ENCODE measurements around the gene RAET1E.
A peak's percentile ranks its signal among the peaks of the same experiment; 100 is the strongest.

The RAET1E gene

DNA sequence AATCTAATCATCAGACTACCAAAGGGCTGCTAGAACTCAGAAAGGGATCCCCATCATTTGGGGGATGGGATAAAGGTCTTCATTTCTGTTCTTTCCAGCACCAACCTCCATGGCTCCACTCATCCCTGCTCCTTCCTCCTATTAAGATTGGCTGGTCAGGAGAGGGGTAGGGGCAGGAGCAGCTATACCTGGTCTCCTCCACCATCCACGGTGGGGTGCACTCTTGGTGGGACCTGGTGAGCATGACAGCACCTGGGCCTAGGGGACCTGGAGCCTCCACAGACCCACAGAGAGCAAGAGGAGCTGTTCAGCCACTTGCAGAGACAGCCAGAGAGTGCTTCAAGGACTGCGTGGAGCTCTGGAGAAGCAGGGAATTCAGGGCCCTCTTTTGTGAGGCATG lies 37.8 kb upstream of the RAET1E start:
- no peak for DNase-seq (ENCODE audit: extremely low spot score)
- no peak for TF ChIP-seq SUZ12 (IDR thresholded peaks at IDR 0.05)
- no peak for TF ChIP-seq ARNT (IDR thresholded peaks at IDR 0.05)
- no peak for TF ChIP-seq FOXK2 (IDR thresholded peaks at IDR 0.05)
- TF ChIP-seq, protein P1, sequence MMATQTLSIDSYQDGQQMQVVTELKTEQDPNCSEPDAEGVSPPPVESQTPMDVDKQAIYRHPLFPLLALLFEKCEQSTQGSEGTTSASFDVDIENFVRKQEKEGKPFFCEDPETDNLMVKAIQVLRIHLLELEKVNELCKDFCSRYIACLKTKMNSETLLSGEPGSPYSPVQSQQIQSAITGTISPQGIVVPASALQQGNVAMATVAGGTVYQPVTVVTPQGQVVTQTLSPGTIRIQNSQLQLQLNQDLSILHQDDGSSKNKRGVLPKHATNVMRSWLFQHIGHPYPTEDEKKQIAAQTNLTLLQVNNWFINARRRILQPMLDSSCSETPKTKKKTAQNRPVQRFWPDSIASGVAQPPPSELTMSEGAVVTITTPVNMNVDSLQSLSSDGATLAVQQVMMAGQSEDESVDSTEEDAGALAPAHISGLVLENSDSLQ (IDR thresholded peaks at IDR 0.05) = no peak
- TF ChIP-seq CTBP1 (IDR thresholded peaks at IDR 0.05; ENCODE audit: borderline replicate concordance) = no peak
- no peak for TF ChIP-seq HDGF (IDR thresholded peaks at IDR 0.05; ENCODE audit: borderline replicate concordance)
- no peak for TF ChIP-seq ELF4 (IDR thresholded peaks at IDR 0.05)
- no peak for TF ChIP-seq ZNF384 (IDR thresholded peaks at IDR 0.05)
- no peak for TF ChIP-seq L3MBTL2 (conservative IDR thresholded peaks at IDR 0.05)
- no peak for TF ChIP-seq TARDBP (IDR thresholded peaks at IDR 0.05)
- no peak for TF ChIP-seq NFRKB (IDR thresholded peaks at IDR 0.05)
- no peak for TF ChIP-seq FOXA1 (IDR thresholded peaks at IDR 0.05)
- TF ChIP-seq SP1 (IDR thresholded peaks at IDR 0.05) = no peak
- TF ChIP-seq LEF1 (IDR thresholded peaks at IDR 0.05; ENCODE audit: borderline replicate concordance) = no peak
- TF ChIP-seq FOXM1 (IDR thresholded peaks at IDR 0.05; ENCODE audit: borderline replicate concordance) = no peak
- ChIA-PET POLR2A (no interaction called here), CTCF (no interaction called here)

DNA sequence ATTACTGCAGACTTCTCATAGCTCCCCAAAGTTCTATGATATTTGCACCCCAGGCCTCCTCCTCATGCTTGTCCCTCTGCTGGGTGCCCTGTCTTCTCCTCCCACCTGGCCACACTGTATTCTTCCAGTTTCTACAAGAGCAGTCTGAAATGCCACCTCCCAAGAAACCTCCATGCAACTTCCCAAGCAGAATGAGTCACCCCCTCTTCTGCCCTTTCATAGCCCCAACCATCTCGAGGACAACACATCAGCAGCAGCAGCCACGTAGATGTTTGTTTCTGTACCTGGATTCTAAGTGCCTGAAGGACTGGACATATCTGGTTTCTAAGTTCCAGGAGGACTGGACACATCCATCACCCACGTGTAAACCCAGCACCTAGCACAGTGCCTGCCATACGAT lies 37.3 kb upstream of the RAET1E start:
- CTCF ChIA-PET = interaction anchor here (1.0 kb wide), 1 partner anchor 82 kb away, joined by 3 read pairs; no protein-coding TSS in a partner anchor
- no peak for TF ChIP-seq SUZ12 (IDR thresholded peaks at IDR 0.05)
- no peak for TF ChIP-seq ZNF384 (IDR thresholded peaks at IDR 0.05)
- no peak for TF ChIP-seq HDGF (IDR thresholded peaks at IDR 0.05; ENCODE audit: borderline replicate concordance)
- no peak for TF ChIP-seq L3MBTL2 (conservative IDR thresholded peaks at IDR 0.05)
- no peak for TF ChIP-seq BHLHE40 (IDR thresholded peaks at IDR 0.05; ENCODE audit: borderline replicate concordance)
- no peak for TF ChIP-seq FOXM1 (IDR thresholded peaks at IDR 0.05; ENCODE audit: borderline replicate concordance)
- no peak for TF ChIP-seq SP1 (IDR thresholded peaks at IDR 0.05)
- no peak for TF ChIP-seq TARDBP (IDR thresholded peaks at IDR 0.05)
- TF ChIP-seq ELF4 (IDR thresholded peaks at IDR 0.05) = no peak
- TF ChIP-seq FOXK2 (IDR thresholded peaks at IDR 0.05) = no peak
- no peak for TF ChIP-seq CTBP1 (IDR thresholded peaks at IDR 0.05; ENCODE audit: borderline replicate concordance)
- TF ChIP-seq LEF1 (IDR thresholded peaks at IDR 0.05; ENCODE audit: borderline replicate concordance) = no peak
- TF ChIP-seq, protein P1 (IDR thresholded peaks at IDR 0.05) = no peak
- TF ChIP-seq ARNT (IDR thresholded peaks at IDR 0.05) = no peak
- TF ChIP-seq NFRKB (IDR thresholded peaks at IDR 0.05) = no peak
- no peak for TF ChIP-seq FOXA1 (IDR thresholded peaks at IDR 0.05)
- no peak for DNase-seq (ENCODE audit: extremely low spot score)
- POLR2A ChIA-PET = interaction anchor here (0.7 kb wide), 1 partner anchor 82 kb away, joined by 3 read pairs; no protein-coding TSS in a partner anchor

DNA sequence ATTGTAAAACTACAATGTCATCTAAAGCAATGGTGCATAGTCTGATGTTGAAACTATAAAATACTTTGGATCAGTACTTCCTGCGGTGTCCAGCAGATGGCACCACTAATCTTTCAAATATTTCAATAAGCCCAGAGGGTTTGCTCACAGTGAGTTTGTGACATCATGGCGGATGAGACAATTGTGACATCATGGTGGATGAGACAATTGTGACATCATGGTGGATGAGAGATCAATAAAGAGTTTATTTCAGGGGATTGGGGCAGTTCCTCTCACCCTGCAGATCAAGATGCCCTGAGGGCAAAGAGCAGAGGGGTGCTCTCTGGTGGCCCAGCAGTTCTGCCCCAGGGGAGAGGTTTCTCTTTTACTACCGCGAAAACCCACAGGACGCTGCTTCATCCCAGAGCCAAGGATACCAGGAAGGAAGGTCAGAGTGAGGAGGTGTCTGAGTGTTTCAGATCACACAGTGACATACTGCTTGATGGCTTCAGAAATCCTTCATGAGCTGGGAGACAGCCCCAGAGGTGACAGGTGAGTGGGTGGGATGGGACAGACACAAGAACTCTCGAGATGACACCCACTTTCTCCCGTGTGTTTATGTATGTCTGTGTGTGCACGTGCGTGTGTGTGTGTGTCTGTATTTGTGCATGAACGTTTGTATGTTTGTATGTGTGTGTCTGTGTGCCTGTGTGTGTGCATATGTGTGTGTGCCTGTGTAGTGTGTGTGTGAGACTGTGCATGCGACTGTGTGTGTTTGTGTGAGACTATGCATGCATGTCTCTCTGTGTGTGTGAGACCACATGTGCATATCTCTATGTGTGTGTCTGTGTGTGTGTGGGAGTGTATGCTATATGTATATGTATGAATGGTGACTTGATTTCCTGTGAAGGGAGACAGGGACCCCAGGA lies 36.6 kb upstream of the RAET1E start:
- CTCF ChIA-PET = interaction anchor here (1.0 kb wide), 1 partner anchor 82 kb away, joined by 3 read pairs; no protein-coding TSS in a partner anchor
- peak; percentile 70 for DNase-seq (ENCODE audit: extremely low spot score)
- POLR2A ChIA-PET = interaction anchor here (0.7 kb wide), 1 partner anchor 82 kb away, joined by 3 read pairs; no protein-coding TSS in a partner anchor
- TF ChIP-seq TARDBP (IDR thresholded peaks at IDR 0.05) (peak; percentile 97), L3MBTL2 (conservative IDR thresholded peaks at IDR 0.05) (no peak)

DNA sequence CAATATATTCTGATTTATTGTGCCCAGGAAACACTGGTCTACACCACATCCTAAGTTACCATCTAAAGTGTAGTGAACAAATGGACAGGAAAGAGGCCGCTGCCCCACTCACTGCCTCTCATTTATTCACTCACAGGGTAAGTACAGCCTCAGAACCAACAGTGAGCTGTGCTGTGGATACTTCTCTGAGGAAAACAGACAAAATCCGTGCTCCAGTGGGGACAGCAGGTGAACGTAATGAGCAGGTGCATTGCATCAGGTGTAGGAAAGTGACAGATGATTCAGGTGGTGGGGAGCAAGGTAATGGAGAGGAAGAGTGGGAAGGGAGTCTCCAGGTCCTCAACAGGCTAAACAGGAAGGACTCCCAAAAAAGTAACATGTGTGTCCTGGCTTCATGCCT lies 35.5 kb upstream of the RAET1E start:
- CTCF ChIA-PET = no interaction called here
- POLR2A ChIA-PET = no interaction called here
- TF ChIP-seq LEF1 (IDR thresholded peaks at IDR 0.05; ENCODE audit: borderline replicate concordance) (no peak), FOXM1 (IDR thresholded peaks at IDR 0.05; ENCODE audit: borderline replicate concordance) (no peak)
- DNase-seq (ENCODE audit: extremely low spot score) = no peak

DNA sequence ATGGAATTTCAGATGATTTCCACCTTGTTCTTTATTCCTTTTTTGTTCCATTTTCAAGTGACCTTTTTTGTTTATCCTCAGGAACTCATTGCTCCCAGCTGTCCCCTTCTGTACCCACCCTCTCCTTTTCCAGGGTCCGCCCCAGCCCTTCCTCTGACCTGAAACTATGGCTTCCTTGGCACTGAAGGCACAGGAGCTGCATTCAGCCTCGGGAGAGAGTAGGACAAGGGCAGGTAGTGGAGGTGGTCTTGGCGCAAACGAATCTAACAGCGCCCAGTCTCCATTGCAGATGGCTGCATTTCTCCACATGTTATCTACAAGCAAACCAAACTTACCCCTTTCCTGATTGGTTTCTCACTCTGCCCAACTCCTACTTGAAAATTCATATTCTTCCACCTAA lies 35.1 kb upstream of the RAET1E start:
- TF ChIP-seq BHLHE40 (IDR thresholded peaks at IDR 0.05; ENCODE audit: borderline replicate concordance) (no peak), SP1 (IDR thresholded peaks at IDR 0.05) (no peak), LEF1 (IDR thresholded peaks at IDR 0.05; ENCODE audit: borderline replicate concordance) (no peak), TARDBP (IDR thresholded peaks at IDR 0.05) (no peak), CTBP1 (IDR thresholded peaks at IDR 0.05; ENCODE audit: borderline replicate concordance) (no peak), FOXK2 (IDR thresholded peaks at IDR 0.05) (no peak), HDGF (IDR thresholded peaks at IDR 0.05; ENCODE audit: borderline replicate concordance) (no peak), NFRKB (IDR thresholded peaks at IDR 0.05) (no peak)
- POLR2A ChIA-PET = no interaction called here
- no peak for DNase-seq (ENCODE audit: extremely low spot score)
- CTCF ChIA-PET = interaction anchor here (0.5 kb wide), 1 partner anchor 132 kb away, joined by 3 read pairs; no protein-coding TSS in a partner anchor

DNA sequence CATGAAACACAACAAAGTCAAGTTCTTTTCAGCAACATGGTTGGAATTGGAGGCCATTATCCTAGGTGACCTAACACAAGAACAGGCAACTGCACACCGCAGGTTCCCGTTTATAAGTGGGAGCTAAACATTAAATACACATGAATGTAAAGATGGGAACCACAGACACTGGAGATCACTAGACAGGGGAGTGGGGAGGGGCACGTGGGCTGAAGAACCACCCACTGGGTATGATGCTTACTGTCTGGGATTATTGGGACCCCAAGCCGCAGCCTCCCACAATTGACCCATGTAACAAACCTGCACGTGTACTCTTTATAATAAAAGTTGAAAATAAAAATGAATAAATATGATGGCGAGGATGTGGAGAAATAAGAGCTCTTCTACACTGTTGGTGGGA lies 33.6 kb upstream of the RAET1E start:
- POLR2A ChIA-PET = no interaction called here
- CTCF ChIA-PET = interaction anchor here (0.9 kb wide), 1 partner anchor 85 kb away, joined by 3 read pairs; no protein-coding TSS in a partner anchor
- no peak for DNase-seq (ENCODE audit: extremely low spot score)
- TF ChIP-seq FOXK2 (IDR thresholded peaks at IDR 0.05) (no peak), FOXM1 (IDR thresholded peaks at IDR 0.05; ENCODE audit: borderline replicate concordance) (no peak), FOXA1 (IDR thresholded peaks at IDR 0.05) (no peak), BHLHE40 (IDR thresholded peaks at IDR 0.05; ENCODE audit: borderline replicate concordance) (no peak), NFRKB (IDR thresholded peaks at IDR 0.05) (no peak), ZNF384 (IDR thresholded peaks at IDR 0.05) (no peak), HDGF (IDR thresholded peaks at IDR 0.05; ENCODE audit: borderline replicate concordance) (no peak), ELF4 (IDR thresholded peaks at IDR 0.05) (no peak), CTBP1 (IDR thresholded peaks at IDR 0.05; ENCODE audit: borderline replicate concordance) (no peak), ARNT (IDR thresholded peaks at IDR 0.05) (no peak), SP1 (IDR thresholded peaks at IDR 0.05) (no peak)

Data from HEK293T (cell line).